Transverse colon (tissue), 4 donors: ENCODE results near the gene JAKMIP1. TPM values are rescaled to one million over a fixed set of nuclear protein-coding genes. Genes with fewer than 3 reads are reported as not detected.
"Not testable (repeated sequence)": the region's sequence is repeated elsewhere in the genome, so short reads cannot be mapped to it uniquely, and the experiment has no call there.

Experiments
- DNase-seq: peaks from one replicate; pipeline ENCODE4 v3.0.0-alpha.2; 2019
- H3K27ac ChIP-seq, 4 donors: fragments of 200-600 bp; sonication (generic); 2 replicates each; pipeline ENCODE4 v1.5.1; 2016 to 2018; ENCODE audit warnings: inconsistent platforms in 4 of 4
- H3K27me3 ChIP-seq: fragments of 200-600 bp; sonication (generic); 2 replicates; pipeline ENCODE4 v1.5.1; 2017; ENCODE audit warnings: inconsistent platforms
- H3K36me3 ChIP-seq, 4 donors: fragments of 200-600 bp; sonication (generic); 2 replicates each; pipeline ENCODE4 v1.5.1; 2017 to 2019; ENCODE audit warnings: inconsistent platforms in 4 of 4
- H3K4me1 ChIP-seq, 4 donors: fragments of 200-600 bp; sonication (generic); 2 replicates each; pipeline ENCODE4 v1.5.1; 2017 to 2020; ENCODE audit warnings: inconsistent platforms in 4 of 4
- H3K4me3 ChIP-seq, 4 donors: fragments of 200-600 bp; sonication (generic); 1 replicate in 1 of 4; 2 replicates in 3 of 4; pipeline versions ENCODE4 v1.5.1 to v1.6.1; 2017 to 2019; ENCODE audit warnings: inconsistent platforms in 4 of 4
- H3K9me3 ChIP-seq, 2 donors: fragments of 200-600 bp; sonication (generic); 2 replicates each; pipeline ENCODE4 v1.5.1; 2017 to 2019; ENCODE audit warnings: inconsistent platforms in 2 of 2
- EP300 ChIP-seq: sonication (generic); formaldehyde crosslinking; IDR thresholded peaks from one replicate; pipeline ENCODE4 v1.6.1; 2017; ENCODE audit warnings: antibody characterized with exemption, low read depth
- POLR2A ChIP-seq: fragments of 450-650 bp; IDR thresholded peaks from one replicate; pipeline ENCODE4 v1.6.1; 2016; ENCODE audit warnings: antibody characterized with exemption, mild to moderate bottlenecking, moderate library complexity
- POLR2AphosphoS5 ChIP-seq, 3 donors: sonication (generic); formaldehyde crosslinking; IDR thresholded peaks; one replicate each; pipeline ENCODE4 v1.6.1; 2016; ENCODE audit warnings: antibody characterized with exemption in 3 of 3
- WGBS, 2 donors: methylation state at CpG; one replicate each; pipeline ENCODE4 v1.1.5; 2018; ENCODE audit warnings: low coverage in 1 of 2; 5-methylcytosine and 5-hydroxymethylcytosine counted together
- in situ Hi-C, 4 donors: fragments of 200-750 bp; cut with MboI; loops; one replicate each; pipeline versions ENCODE4 v1.15.0 to v1.15.1; 2017; ENCODE audit warnings: low sequenced_read_pairs in 3 of 4, low pct_ligation_motif_present in 1 of 4, low pct_unique_long_range_greater_than_20kb in 1 of 4
- intact Hi-C: fragments of 100-400 bp; cut with DNase I; formaldehyde crosslinking; loops from one replicate; pipeline ENCODE4 v1.15.1; 2023; ENCODE audit warnings: low total_unique reads
- total RNA-seq, 4 donors: library from RNA; depleted of rRNA; stranded (reverse); fragments of >200 nt; gene quantifications; one replicate each; pipeline ENCODE4 v1.1.0, GENCODE V29; 2016
- TF ChIP-seq, protein P1 (sequence below), 5 experiments: fragments of 200-600 bp in 3 of 5; fragments of 450-650 bp in 2 of 5; sonication (generic) in 3 of 5; IDR thresholded peaks; 1 replicate in 2 of 5; 2 replicates in 3 of 5; pipeline ENCODE4 v1.5.1; 2016 to 2017; ENCODE audit warnings: antibody characterized with exemption in 5 of 5, inconsistent platforms in 3 of 5, mild to moderate bottlenecking in 2 of 5, moderate library complexity in 1 of 5

The JAKMIP1 gene
- total RNA-seq, 4 donors from 2014 or later = 1.2 to 1.7 TPM; not detected in 2

DNA sequence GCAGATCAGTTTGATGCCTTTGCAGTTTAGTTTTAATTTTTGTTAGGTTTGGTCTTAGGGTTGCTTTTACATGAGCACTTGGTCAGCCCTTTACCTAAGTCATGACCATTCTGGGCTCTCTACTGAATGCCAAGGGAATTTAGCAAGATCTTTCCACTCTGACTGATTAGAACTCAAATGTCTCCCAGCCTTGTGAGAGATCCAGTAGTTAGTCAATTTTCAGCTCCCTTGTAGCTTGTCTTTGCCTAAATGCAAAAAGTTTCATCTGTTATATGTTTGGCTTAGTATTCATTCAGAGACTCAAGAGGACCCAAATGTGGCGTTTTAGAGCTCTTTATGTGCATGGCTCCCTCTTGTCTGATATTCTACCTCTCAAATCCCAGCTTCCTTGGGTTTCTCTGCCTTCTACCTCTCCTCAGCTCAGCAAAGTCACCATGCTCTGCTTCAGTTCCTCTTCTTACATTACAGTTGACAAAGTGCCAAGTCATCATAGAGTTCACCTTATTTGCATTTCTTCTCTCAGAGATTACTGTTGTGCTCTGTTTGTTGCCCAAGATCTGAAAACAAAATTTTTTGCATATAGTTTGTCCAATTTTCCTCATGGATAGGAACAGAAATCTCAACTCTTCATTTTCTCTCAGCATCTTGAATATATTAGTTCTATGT lies 17.5 kb upstream of the JAKMIP1 start:
- in situ Hi-C loops (no loop called here), intact Hi-C loops (no loop called here)
- Histone ChIP-seq H3K4me3 (no peak overlapping the region), H3K27me3 (peaks cover 39% of the 10 kb centered on the region), H3K9me3 (no peaks in the 10 kb centered on the region), H3K27ac (no peak overlapping the region), H3K36me3 (no peaks in the 10 kb centered on the region), H3K4me1 (peaks cover 0 to 3% (median 0%) of the 10 kb centered on the region in 4 donors)
- DNase-seq = no peak
- TF ChIP-seq EP300 (no peak), POLR2AphosphoS5 (IDR thresholded peaks at IDR 0.05) (no peak), POLR2A (no peak)
- TF ChIP-seq, protein P1, sequence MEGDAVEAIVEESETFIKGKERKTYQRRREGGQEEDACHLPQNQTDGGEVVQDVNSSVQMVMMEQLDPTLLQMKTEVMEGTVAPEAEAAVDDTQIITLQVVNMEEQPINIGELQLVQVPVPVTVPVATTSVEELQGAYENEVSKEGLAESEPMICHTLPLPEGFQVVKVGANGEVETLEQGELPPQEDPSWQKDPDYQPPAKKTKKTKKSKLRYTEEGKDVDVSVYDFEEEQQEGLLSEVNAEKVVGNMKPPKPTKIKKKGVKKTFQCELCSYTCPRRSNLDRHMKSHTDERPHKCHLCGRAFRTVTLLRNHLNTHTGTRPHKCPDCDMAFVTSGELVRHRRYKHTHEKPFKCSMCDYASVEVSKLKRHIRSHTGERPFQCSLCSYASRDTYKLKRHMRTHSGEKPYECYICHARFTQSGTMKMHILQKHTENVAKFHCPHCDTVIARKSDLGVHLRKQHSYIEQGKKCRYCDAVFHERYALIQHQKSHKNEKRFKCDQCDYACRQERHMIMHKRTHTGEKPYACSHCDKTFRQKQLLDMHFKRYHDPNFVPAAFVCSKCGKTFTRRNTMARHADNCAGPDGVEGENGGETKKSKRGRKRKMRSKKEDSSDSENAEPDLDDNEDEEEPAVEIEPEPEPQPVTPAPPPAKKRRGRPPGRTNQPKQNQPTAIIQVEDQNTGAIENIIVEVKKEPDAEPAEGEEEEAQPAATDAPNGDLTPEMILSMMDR (IDR thresholded peaks at IDR 0.05) = no peak
- 40 to 50% methylated on average over 1 of the region's 1 CpG for WGBS, 2 donors

DNA sequence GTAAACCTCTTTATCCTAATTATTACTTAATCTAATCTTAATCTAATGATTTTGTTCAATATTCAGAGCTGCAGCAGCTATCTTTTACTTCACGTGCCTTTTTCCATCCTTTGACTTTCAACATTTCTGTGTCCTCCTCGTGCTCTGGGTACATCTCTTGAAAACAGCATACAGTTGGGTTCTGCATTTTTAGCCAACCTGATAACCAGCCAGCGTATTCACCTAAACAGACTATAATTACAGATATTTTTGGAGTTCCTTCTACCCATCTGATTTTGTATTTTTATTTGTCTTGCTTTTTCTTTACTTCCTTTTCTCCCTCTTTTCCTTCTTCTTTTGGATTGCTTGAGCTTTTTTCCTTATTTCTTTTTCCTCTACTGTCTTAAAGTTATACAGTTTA lies 16.2 kb upstream of the JAKMIP1 start:
- intact Hi-C loops = no loop called here
- no peak overlapping the region for H3K27ac ChIP-seq

DNA sequence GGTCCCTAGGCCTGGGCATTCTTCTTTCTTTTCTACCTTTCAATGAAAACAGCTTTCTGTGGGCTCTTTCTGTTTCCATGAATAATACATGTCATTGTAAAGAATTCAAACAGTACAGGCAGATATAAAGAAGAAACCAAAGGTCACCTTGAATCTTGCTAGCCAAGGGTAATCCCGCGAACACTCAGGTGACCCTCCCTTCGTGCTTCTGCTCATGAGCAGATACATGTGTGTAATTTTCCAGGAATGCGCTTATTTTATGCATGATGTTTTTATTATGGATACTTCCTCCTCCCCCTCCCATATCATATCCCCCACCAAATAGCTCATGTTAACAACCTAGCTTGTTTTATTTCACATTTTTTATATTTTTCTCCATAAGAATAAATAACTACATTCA lies 9.6 kb upstream of the JAKMIP1 start:
- DNase-seq = no peak
- TF ChIP-seq EP300 (no peak), POLR2A (no peak), POLR2AphosphoS5 (IDR thresholded peaks at IDR 0.05) (no peak)
- TF ChIP-seq, protein P1 (IDR thresholded peaks at IDR 0.05) = no peak

More for the DNA sequence above, 16.2 kb upstream of the JAKMIP1 start:
- H3K27me3 ChIP-seq = peaks cover 26% of the 10 kb centered on the region
- DNase-seq = no peak
- no peak for TF ChIP-seq POLR2AphosphoS5 (IDR thresholded peaks at IDR 0.05)
- in situ Hi-C loops = no loop called here
- no peak overlapping the region for H3K4me3 ChIP-seq
- H3K36me3 ChIP-seq = no peaks in the 10 kb centered on the region
- no peaks in the 10 kb centered on the region for H3K9me3 ChIP-seq
- 58 to 82% methylated on average over 3 of the region's 3 CpGs for WGBS, 2 donors
- peaks cover 0 to 2% (median 0%) of the 10 kb centered on the region in 4 donors for H3K4me1 ChIP-seq

DNA sequence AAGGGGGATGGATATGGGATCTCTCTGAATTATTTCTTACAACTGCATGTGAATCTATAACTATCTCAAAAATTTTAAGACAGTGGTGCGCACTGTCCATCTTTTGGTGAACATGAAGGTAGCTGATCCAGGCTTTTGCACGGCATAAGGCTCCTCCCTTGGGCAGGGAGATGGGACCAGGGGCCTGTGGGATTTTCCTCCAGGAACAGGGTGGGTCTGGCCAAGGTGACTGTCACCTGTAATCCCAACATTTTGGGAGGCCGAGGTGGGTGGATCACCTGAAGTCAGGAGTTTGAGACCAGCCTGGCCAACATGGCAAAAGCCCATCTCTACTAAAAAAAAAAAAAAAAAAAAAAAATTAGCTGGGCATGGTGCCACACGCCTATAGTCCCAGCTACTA lies 8.9 kb upstream of the JAKMIP1 start:
- 72 to 84% methylated on average over 2 to 4 of the region's 4 CpGs for WGBS, 2 donors
- intact Hi-C loops, H3K36me3 ChIP-seq, H3K4me3 ChIP-seq, H3K9me3 ChIP-seq, H3K27ac ChIP-seq, DNase-seq, in situ Hi-C loops, H3K27me3 ChIP-seq, H3K4me1 ChIP-seq: not testable (repeated sequence)

More for the DNA sequence above, 9.6 kb upstream of the JAKMIP1 start:
- no peaks in the 10 kb centered on the region for H3K4me1 ChIP-seq
- intact Hi-C loops = no loop called here
- H3K36me3 ChIP-seq = no peaks in the 10 kb centered on the region
- no peaks in the 10 kb centered on the region for H3K9me3 ChIP-seq
- H3K27ac ChIP-seq = no peak overlapping the region
- no peak overlapping the region for H3K4me3 ChIP-seq
- 59 to 76% methylated on average over 4 of the region's 4 CpGs for WGBS, 2 donors
- peaks cover 5% of the 10 kb centered on the region for H3K27me3 ChIP-seq
- in situ Hi-C loops = no loop called here

DNA sequence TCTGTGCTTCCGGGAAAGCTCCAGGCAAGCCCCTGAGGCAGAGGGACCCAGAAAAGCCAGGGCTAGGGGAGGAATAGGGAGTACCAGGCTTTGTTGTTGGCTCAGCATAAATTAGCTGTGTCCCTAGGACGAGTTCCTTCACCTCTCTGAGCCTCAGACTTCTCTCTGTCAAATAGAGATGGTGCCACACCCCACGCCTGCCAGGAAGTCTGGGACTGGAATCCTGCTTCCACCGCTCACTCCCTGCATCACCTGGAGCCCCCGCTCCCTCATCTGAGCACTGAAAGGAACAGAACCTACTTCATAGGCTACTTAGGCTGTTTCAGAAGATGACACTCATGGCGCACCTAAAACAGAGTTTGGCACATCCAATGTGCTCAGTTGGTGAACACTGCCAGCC lies 8.1 kb upstream of the JAKMIP1 start:
- no peaks in the 10 kb centered on the region for H3K36me3 ChIP-seq
- DNase-seq = no peak
- no peak overlapping the region for H3K27ac ChIP-seq
- TF ChIP-seq, protein P1 (IDR thresholded peaks at IDR 0.05) = no peak
- TF ChIP-seq POLR2A = no peak
- no peak for TF ChIP-seq EP300
- no peak for TF ChIP-seq POLR2AphosphoS5 (IDR thresholded peaks at IDR 0.05)
- no peak overlapping the region for H3K4me3 ChIP-seq
- H3K9me3 ChIP-seq = no peaks in the 10 kb centered on the region
- in situ Hi-C loops (no loop called here), intact Hi-C loops (no loop called here)
- 71 to 90% methylated on average over 2 to 6 of the region's 6 CpGs for WGBS, 2 donors
- H3K27me3 ChIP-seq = no peaks in the 10 kb centered on the region
- H3K4me1 ChIP-seq = no peaks in the 10 kb centered on the region
